SHP77 treated with DMSO at 0.1 percent for 48 hours (cell line): ENCODE measurements around the gene PER1.
A peak's percentile ranks its signal among the peaks of the same experiment; 100 is the strongest.

ENCODE experiments used
- DNase-seq: peaks from one replicate; lab custom pipeline; 2025; lab: John Stamatoyannopoulos, UW

Gene PER1

GRCh38 chr17:8153031-8153451 is 837 bp upstream of the PER1 start:
- DNase-seq, result no peak

- DNase-seq, result no peak
These were observed 528 bp downstream of the PER1 start for GRCh38 chr17:8151641-8152111.

- peak; percentile 83 for DNase-seq
These were observed 1.0 kb downstream of the PER1 start for GRCh38 chr17:8151120-8151640.

- DNase-seq, result no peak
These were observed 1.7 kb downstream of the PER1 start for GRCh38 chr17:8150194-8151119.

- DNase-seq, result no peak
These were observed 2.6 kb downstream of the PER1 start for GRCh38 chr17:8149419-8150193.

- no peak for DNase-seq
These were observed 3.6 kb downstream of the PER1 start for GRCh38 chr17:8148560-8148959.

- no peak for DNase-seq
These were observed 4.3 kb downstream of the PER1 start for GRCh38 chr17:8147805-8148404.

- no peak for DNase-seq
These were observed 4.9 kb downstream of the PER1 start for GRCh38 chr17:8147141-8147804.

- DNase-seq, result no peak
These were observed 5.6 kb downstream of the PER1 start for GRCh38 chr17:8146381-8147140.

GRCh38 chr17:8145811-8146210 is 6.4 kb downstream of the PER1 start:
- no peak for DNase-seq

- no peak for DNase-seq
These were observed 7.6 kb downstream of the PER1 start for GRCh38 chr17:8144401-8145231.

- no peak for DNase-seq
These were observed 8.4 kb downstream of the PER1 start for GRCh38 chr17:8143581-8144400.

- DNase-seq, result no peak
These were observed 9.2 kb downstream of the PER1 start for GRCh38 chr17:8142887-8143580.

GRCh38 chr17:8142158-8142886 is 9.9 kb downstream of the PER1 start:
- no peak for DNase-seq

- DNase-seq, result no peak
These were observed 10.5 kb downstream of the PER1 start for GRCh38 chr17:8141741-8142140.

- no peak for DNase-seq
These were observed 11.2 kb downstream of the PER1 start for GRCh38 chr17:8141045-8141444.

GRCh38 chr17:8140065-8141029 is 11.9 kb downstream of the PER1 start:
- DNase-seq, result no peak
